GM19467 (cell line): ENCODE data around the gene SLC2A5.

Experiments used
- ATAC-seq: cut with Tn5 transposase; IDR thresholded peaks from one replicate; pipeline ENCODE4 v1.9.1; 2021; ENCODE audit warnings: mild to moderate bottlenecking, moderate library complexity; ENCODE audit not compliant: unreplicated experiment

SLC2A5 gene

GRCh38 chr1:9093581-9093980 is 24.1 kb upstream of the SLC2A5 start:
- ATAC-seq, result no peak

- ATAC-seq, result no peak
Measured at GRCh38 chr1:9093091-9093490, 23.7 kb upstream of the SLC2A5 start.

- ATAC-seq, result no peak
Measured at GRCh38 chr1:9088807-9089206, 19.4 kb upstream of the SLC2A5 start.

- no peak for ATAC-seq
Measured at GRCh38 chr1:9087411-9088125, 18.1 kb upstream of the SLC2A5 start.

- ATAC-seq, result no peak
Measured at GRCh38 chr1:9086796-9087195, 17.4 kb upstream of the SLC2A5 start.

- ATAC-seq, result no peak
Measured at GRCh38 chr1:9086045-9086444, 16.6 kb upstream of the SLC2A5 start.

- ATAC-seq, result no peak
Measured at GRCh38 chr1:9085306-9085940, 16.0 kb upstream of the SLC2A5 start.

GRCh38 chr1:9084906-9085305 is 15.5 kb upstream of the SLC2A5 start:
- ATAC-seq, result no peak

- ATAC-seq, result no peak
Measured at GRCh38 chr1:9081473-9081872, 12.0 kb upstream of the SLC2A5 start.

- no peak for ATAC-seq
Measured at GRCh38 chr1:9080705-9081291, 11.4 kb upstream of the SLC2A5 start.

- ATAC-seq, result peak; percentile 41
Measured at GRCh38 chr1:9079988-9080704, 10.7 kb upstream of the SLC2A5 start.

GRCh38 chr1:9078752-9079500 is 9.5 kb upstream of the SLC2A5 start:
- no peak for ATAC-seq

- no peak for ATAC-seq
Measured at GRCh38 chr1:9078015-9078751, 8.7 kb upstream of the SLC2A5 start.

GRCh38 chr1:9075022-9075421 is 5.6 kb upstream of the SLC2A5 start:
- ATAC-seq, result no peak

- no peak for ATAC-seq
Measured at GRCh38 chr1:9073143-9073542, 3.7 kb upstream of the SLC2A5 start.

GRCh38 chr1:9071554-9072235 is 2.3 kb upstream of the SLC2A5 start:
- ATAC-seq, result no peak

- ATAC-seq, result no peak
Measured at GRCh38 chr1:9070486-9070885, 1.1 kb upstream of the SLC2A5 start.

- no peak for ATAC-seq
Measured at GRCh38 chr1:9068981-9069325, 482 bp downstream of the SLC2A5 start.

- no peak for ATAC-seq
Measured at GRCh38 chr1:9066945-9067807, 2.3 kb downstream of the SLC2A5 start.
